Choroid plexus epithelial cell (primary cell): ENCODE results near the gene PKD2L1.

Experiments
- DNase-seq: peaks from one replicate; pipeline ENCODE4 v3.0.0-alpha.2; 2010; ENCODE audit warnings: low read depth
- H3K4me3 ChIP-seq: 2 replicates; pipeline ENCODE4 v1.5.1; 2011; ENCODE audit warnings: low read depth, mild to moderate bottlenecking, control low read depth, low read length, moderate library complexity
- TF ChIP-seq, protein P1 (sequence below): conservative IDR thresholded peaks from 2 replicates; pipeline ENCODE4 v1.5.1; 2011; ENCODE audit warnings: low read depth, mild to moderate bottlenecking, control low read depth, inconsistent platforms, low read length, moderate library complexity

The PKD2L1 gene

GRCh38 chr10:100340948-100341847 is 11.2 kb upstream of the PKD2L1 start:
- DNase-seq: no peak
- TF ChIP-seq, protein P1, sequence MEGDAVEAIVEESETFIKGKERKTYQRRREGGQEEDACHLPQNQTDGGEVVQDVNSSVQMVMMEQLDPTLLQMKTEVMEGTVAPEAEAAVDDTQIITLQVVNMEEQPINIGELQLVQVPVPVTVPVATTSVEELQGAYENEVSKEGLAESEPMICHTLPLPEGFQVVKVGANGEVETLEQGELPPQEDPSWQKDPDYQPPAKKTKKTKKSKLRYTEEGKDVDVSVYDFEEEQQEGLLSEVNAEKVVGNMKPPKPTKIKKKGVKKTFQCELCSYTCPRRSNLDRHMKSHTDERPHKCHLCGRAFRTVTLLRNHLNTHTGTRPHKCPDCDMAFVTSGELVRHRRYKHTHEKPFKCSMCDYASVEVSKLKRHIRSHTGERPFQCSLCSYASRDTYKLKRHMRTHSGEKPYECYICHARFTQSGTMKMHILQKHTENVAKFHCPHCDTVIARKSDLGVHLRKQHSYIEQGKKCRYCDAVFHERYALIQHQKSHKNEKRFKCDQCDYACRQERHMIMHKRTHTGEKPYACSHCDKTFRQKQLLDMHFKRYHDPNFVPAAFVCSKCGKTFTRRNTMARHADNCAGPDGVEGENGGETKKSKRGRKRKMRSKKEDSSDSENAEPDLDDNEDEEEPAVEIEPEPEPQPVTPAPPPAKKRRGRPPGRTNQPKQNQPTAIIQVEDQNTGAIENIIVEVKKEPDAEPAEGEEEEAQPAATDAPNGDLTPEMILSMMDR: no peak
- no peak overlapping the region for H3K4me3 ChIP-seq

DNA sequence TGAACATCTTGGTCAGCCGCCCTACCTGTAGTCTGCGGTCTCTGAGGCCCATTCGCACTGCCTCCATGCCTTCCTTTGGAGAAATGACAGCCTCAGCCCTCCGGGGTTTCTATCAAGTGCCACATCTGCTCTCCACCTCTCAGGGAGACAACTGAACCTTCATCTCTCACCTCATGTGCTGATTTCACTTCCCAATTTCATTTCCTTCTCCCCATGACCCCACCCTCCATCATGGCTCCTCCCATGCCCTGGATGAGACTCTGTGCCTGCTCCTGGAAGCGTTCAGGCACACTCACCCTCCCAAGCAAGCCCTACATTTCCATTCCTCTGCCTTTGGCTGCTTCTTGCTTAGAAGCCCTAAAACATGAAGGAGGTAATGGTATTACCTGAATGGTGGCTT is 9.2 kb upstream of the PKD2L1 start:
- H3K4me3 ChIP-seq: no peak overlapping the region
- no peak for DNase-seq
- TF ChIP-seq, protein P1: no peak

DNA sequence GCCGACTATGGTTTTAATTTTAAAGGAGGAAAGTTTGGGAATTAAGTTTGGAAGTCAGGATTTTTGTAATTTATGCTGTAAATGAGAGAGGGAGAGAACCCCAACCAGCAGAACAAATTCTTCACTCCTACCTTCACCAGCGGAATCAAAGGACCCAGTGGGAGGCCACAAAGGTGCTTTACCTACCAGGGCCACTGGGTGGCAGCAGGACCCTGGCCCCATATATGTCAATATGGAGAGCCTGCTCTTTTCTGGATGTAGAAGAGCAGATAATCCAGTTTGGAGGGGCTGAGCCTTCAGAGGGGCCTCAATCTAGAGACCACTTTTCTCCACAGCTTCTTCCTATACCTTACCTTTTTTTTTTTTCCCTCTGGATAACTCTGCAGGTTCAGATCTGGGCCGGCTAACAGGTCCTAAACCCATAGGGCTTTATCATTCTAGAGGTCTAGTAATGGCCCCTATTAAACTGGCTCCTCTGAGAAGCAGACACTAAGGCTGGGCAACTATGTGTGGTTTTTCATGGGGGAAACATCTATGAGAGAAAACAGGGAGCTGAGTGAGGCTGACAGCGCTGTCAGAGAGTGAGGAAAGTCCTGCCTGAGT is 8.5 kb upstream of the PKD2L1 start:
- DNase-seq: peak; percentile 74
- TF ChIP-seq, protein P1: peak; percentile 97
- no peak overlapping the region for H3K4me3 ChIP-seq

- TF ChIP-seq, protein P1: no peak
- no peak for DNase-seq
- no peak overlapping the region for H3K4me3 ChIP-seq
These were observed 4.7 kb upstream of the PKD2L1 start for GRCh38 chr10:100334762-100335161.

DNA sequence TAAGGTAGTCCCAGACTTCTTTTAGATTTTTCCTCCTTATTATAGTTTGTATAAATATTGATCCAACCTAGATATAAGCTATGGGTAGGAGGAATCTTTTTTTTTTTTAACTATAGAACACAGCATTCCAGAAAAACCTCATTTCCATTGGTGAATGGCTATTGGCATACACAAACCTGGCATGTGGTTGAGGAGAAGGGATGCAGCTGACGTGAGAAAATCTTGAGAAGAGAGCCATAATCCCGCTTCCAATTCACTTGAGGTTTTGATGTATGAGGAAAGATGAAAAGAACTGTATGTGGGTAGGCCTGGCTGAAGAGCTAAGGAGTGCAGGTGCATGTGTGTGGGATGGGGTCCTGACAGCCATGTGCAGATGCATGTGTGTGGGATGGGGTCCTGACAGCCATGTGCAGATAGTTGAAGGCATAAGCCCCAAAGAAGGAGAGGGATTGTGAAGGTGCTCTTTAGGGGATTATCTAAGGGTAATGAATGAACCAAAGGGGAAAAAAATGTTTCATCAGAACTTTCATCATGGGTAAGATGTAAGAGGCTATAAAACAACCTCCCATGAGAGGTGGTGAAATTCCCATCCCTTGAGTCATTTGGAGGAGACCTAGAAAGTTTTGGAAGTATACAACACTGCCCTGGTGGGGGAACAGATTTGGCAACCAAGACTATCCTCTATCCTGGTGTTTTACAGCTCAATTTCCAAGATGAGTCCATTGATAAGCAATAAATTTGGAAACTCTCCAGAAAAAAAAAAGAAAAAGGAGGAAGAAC is 3.8 kb upstream of the PKD2L1 start:
- no peak for DNase-seq

GRCh38 chr10:100333106-100333505 is 3.1 kb upstream of the PKD2L1 start:
- H3K4me3 ChIP-seq: no peak overlapping the region
- DNase-seq: no peak
- TF ChIP-seq, protein P1: no peak

More for the DNA sequence above, 3.8 kb upstream of the PKD2L1 start:
- no peak overlapping the region for H3K4me3 ChIP-seq
- TF ChIP-seq, protein P1: no peak
